Measurements from ENCODE around the gene CDH23.

Gene CDH23

GRCh38 chr10:71665456-71665855 is 268.7 kb downstream of the CDH23 start:
- H3K4me3 ChIP-seq (ENCODE audit: low read depth in 1 of 2, low read length in 2 of 2), result no peak overlapping the region
- no peaks in the 10 kb centered on the region for H3K27me3 ChIP-seq (ENCODE audit: control insufficient read depth in 1 of 2, insufficient read depth in 2 of 2, low read length in 2 of 2)
- H3K9me3 ChIP-seq (ENCODE audit: control insufficient read depth in 1 of 2, low read length in 2 of 2), result no peaks in the 10 kb centered on the region
- H3K4me1 ChIP-seq (ENCODE audit: control insufficient read depth in 1 of 2, insufficient read depth in 2 of 2, low read length in 2 of 2), result peaks cover 9 to 18% of the 10 kb centered on the region in 2 donors
- no peaks in the 10 kb centered on the region for H3K36me3 ChIP-seq (ENCODE audit: control insufficient read depth in 1 of 2, insufficient read depth in 2 of 2, low read length in 2 of 2)
- H3K27ac ChIP-seq (ENCODE audit: low read depth, low read length), result no peak overlapping the region
- H3K9ac ChIP-seq (ENCODE audit: low read depth in 1 of 2, low read length in 2 of 2), result no peak overlapping the region

GRCh38 chr10:71666639-71667386 is 270.1 kb downstream of the CDH23 start:
- Histone ChIP-seq H3K27me3 (ENCODE audit: control insufficient read depth in 1 of 2, insufficient read depth in 2 of 2, low read length in 2 of 2) (no peaks in the 10 kb centered on the region), H3K27ac (ENCODE audit: low read depth, low read length) (no peak overlapping the region)

GRCh38 chr10:71667387-71667752 is 270.6 kb downstream of the CDH23 start:
- Histone ChIP-seq H3K4me1 (ENCODE audit: control insufficient read depth in 1 of 2, insufficient read depth in 2 of 2, low read length in 2 of 2) (peaks cover 7 to 10% of the 10 kb centered on the region in 2 donors), H3K27me3 (ENCODE audit: control insufficient read depth in 1 of 2, insufficient read depth in 2 of 2, low read length in 2 of 2) (no peaks in the 10 kb centered on the region), H3K9me3 (ENCODE audit: control insufficient read depth in 1 of 2, low read length in 2 of 2) (no peaks in the 10 kb centered on the region), H3K27ac (ENCODE audit: low read depth, low read length) (no peak overlapping the region), H3K36me3 (ENCODE audit: control insufficient read depth in 1 of 2, insufficient read depth in 2 of 2, low read length in 2 of 2) (no peaks in the 10 kb centered on the region), H3K4me3 (ENCODE audit: low read depth in 1 of 2, low read length in 2 of 2) (no peak overlapping the region), H3K9ac (ENCODE audit: low read depth in 1 of 2, low read length in 2 of 2) (no peak overlapping the region)

More at GRCh38 chr10:71666639-71667386, 270.1 kb downstream of the CDH23 start:
- Histone ChIP-seq H3K4me3 (ENCODE audit: low read depth in 1 of 2, low read length in 2 of 2) (no peak overlapping the region), H3K4me1 (ENCODE audit: control insufficient read depth in 1 of 2, insufficient read depth in 2 of 2, low read length in 2 of 2) (peaks cover 9 to 15% of the 10 kb centered on the region in 2 donors), H3K9ac (ENCODE audit: low read depth in 1 of 2, low read length in 2 of 2) (no peak overlapping the region), H3K36me3 (ENCODE audit: control insufficient read depth in 1 of 2, insufficient read depth in 2 of 2, low read length in 2 of 2) (no peaks in the 10 kb centered on the region), H3K9me3 (ENCODE audit: control insufficient read depth in 1 of 2, low read length in 2 of 2) (no peaks in the 10 kb centered on the region)

GRCh38 chr10:71671994-71672946 is 275.6 kb downstream of the CDH23 start:
- Histone ChIP-seq H3K27ac (ENCODE audit: low read depth, low read length) (no peak overlapping the region), H3K27me3 (ENCODE audit: control insufficient read depth in 1 of 2, insufficient read depth in 2 of 2, low read length in 2 of 2) (no peaks in the 10 kb centered on the region), H3K4me1 (ENCODE audit: control insufficient read depth in 1 of 2, insufficient read depth in 2 of 2, low read length in 2 of 2) (peaks cover 0 to 4% of the 10 kb centered on the region in 2 donors), H3K9ac (ENCODE audit: low read depth in 1 of 2, low read length in 2 of 2) (no peak overlapping the region), H3K9me3 (ENCODE audit: control insufficient read depth in 1 of 2, low read length in 2 of 2) (no peaks in the 10 kb centered on the region), H3K4me3 (ENCODE audit: low read depth in 1 of 2, low read length in 2 of 2) (no peak overlapping the region), H3K36me3 (ENCODE audit: control insufficient read depth in 1 of 2, insufficient read depth in 2 of 2, low read length in 2 of 2) (no peaks in the 10 kb centered on the region)

GRCh38 chr10:71675295-71675970 is 278.7 kb downstream of the CDH23 start:
- Histone ChIP-seq H3K9ac (ENCODE audit: low read depth in 1 of 2, low read length in 2 of 2) (no peak overlapping the region), H3K27me3 (ENCODE audit: control insufficient read depth in 1 of 2, insufficient read depth in 2 of 2, low read length in 2 of 2) (no peaks in the 10 kb centered on the region), H3K4me3 (ENCODE audit: low read depth in 1 of 2, low read length in 2 of 2) (no peak overlapping the region), H3K4me1 (ENCODE audit: control insufficient read depth in 1 of 2, insufficient read depth in 2 of 2, low read length in 2 of 2) (peaks cover 0 to 4% of the 10 kb centered on the region in 2 donors), H3K9me3 (ENCODE audit: control insufficient read depth in 1 of 2, low read length in 2 of 2) (no peaks in the 10 kb centered on the region), H3K27ac (ENCODE audit: low read depth, low read length) (no peak overlapping the region), H3K36me3 (ENCODE audit: control insufficient read depth in 1 of 2, insufficient read depth in 2 of 2, low read length in 2 of 2) (no peaks in the 10 kb centered on the region)

- Histone ChIP-seq H3K27me3 (ENCODE audit: control insufficient read depth in 1 of 2, insufficient read depth in 2 of 2, low read length in 2 of 2) (no peaks in the 10 kb centered on the region), H3K4me3 (ENCODE audit: low read depth in 1 of 2, low read length in 2 of 2) (no peak overlapping the region), H3K27ac (ENCODE audit: low read depth, low read length) (no peak overlapping the region), H3K9me3 (ENCODE audit: control insufficient read depth in 1 of 2, low read length in 2 of 2) (no peaks in the 10 kb centered on the region), H3K36me3 (ENCODE audit: control insufficient read depth in 1 of 2, insufficient read depth in 2 of 2, low read length in 2 of 2) (no peaks in the 10 kb centered on the region), H3K9ac (ENCODE audit: low read depth in 1 of 2, low read length in 2 of 2) (no peak overlapping the region), H3K4me1 (ENCODE audit: control insufficient read depth in 1 of 2, insufficient read depth in 2 of 2, low read length in 2 of 2) (peaks cover 0 to 4% of the 10 kb centered on the region in 2 donors)
These were observed 280.5 kb downstream of the CDH23 start for GRCh38 chr10:71677261-71677660.

- Histone ChIP-seq H3K4me1 (ENCODE audit: control insufficient read depth in 1 of 2, insufficient read depth in 2 of 2, low read length in 2 of 2) (no peaks in the 10 kb centered on the region), H3K9ac (ENCODE audit: low read depth in 1 of 2, low read length in 2 of 2) (no peak overlapping the region), H3K27ac (ENCODE audit: low read depth, low read length) (no peak overlapping the region), H3K36me3 (ENCODE audit: control insufficient read depth in 1 of 2, insufficient read depth in 2 of 2, low read length in 2 of 2) (no peaks in the 10 kb centered on the region), H3K27me3 (ENCODE audit: control insufficient read depth in 1 of 2, insufficient read depth in 2 of 2, low read length in 2 of 2) (no peaks in the 10 kb centered on the region), H3K9me3 (ENCODE audit: control insufficient read depth in 1 of 2, low read length in 2 of 2) (no peaks in the 10 kb centered on the region), H3K4me3 (ENCODE audit: low read depth in 1 of 2, low read length in 2 of 2) (no peak overlapping the region)
These were observed 281.5 kb downstream of the CDH23 start for GRCh38 chr10:71678057-71678805.

- H3K27ac ChIP-seq (ENCODE audit: low read depth, low read length), result no peak overlapping the region
- H3K9ac ChIP-seq (ENCODE audit: low read depth in 1 of 2, low read length in 2 of 2), result no peak overlapping the region
- H3K4me1 ChIP-seq (ENCODE audit: control insufficient read depth in 1 of 2, insufficient read depth in 2 of 2, low read length in 2 of 2), result peaks cover 4% of the 10 kb centered on the region in 2 donors
- no peak overlapping the region for H3K4me3 ChIP-seq (ENCODE audit: low read depth in 1 of 2, low read length in 2 of 2)
- H3K36me3 ChIP-seq (ENCODE audit: control insufficient read depth in 1 of 2, insufficient read depth in 2 of 2, low read length in 2 of 2), result no peaks in the 10 kb centered on the region
- H3K27me3 ChIP-seq (ENCODE audit: control insufficient read depth in 1 of 2, insufficient read depth in 2 of 2, low read length in 2 of 2), result no peaks in the 10 kb centered on the region
- no peaks in the 10 kb centered on the region for H3K9me3 ChIP-seq (ENCODE audit: control insufficient read depth in 1 of 2, low read length in 2 of 2)
These were observed 282.7 kb downstream of the CDH23 start for GRCh38 chr10:71679425-71679824.

GRCh38 chr10:71681977-71682376 is 285.3 kb downstream of the CDH23 start:
- peaks cover 10 to 11% of the 10 kb centered on the region in 2 donors for H3K4me1 ChIP-seq (ENCODE audit: control insufficient read depth in 1 of 2, insufficient read depth in 2 of 2, low read length in 2 of 2)

More at GRCh38 chr10:71681977-71682376, 285.3 kb downstream of the CDH23 start:
- no peaks in the 10 kb centered on the region for H3K36me3 ChIP-seq (ENCODE audit: control insufficient read depth in 1 of 2, insufficient read depth in 2 of 2, low read length in 2 of 2)
- no peaks in the 10 kb centered on the region for H3K27me3 ChIP-seq (ENCODE audit: control insufficient read depth in 1 of 2, insufficient read depth in 2 of 2, low read length in 2 of 2)
- H3K4me3 ChIP-seq (ENCODE audit: low read depth in 1 of 2, low read length in 2 of 2), result no peak overlapping the region
- H3K9me3 ChIP-seq (ENCODE audit: control insufficient read depth in 1 of 2, low read length in 2 of 2), result no peaks in the 10 kb centered on the region
- H3K27ac ChIP-seq (ENCODE audit: low read depth, low read length), result no peak overlapping the region
- no peak overlapping the region for H3K9ac ChIP-seq (ENCODE audit: low read depth in 1 of 2, low read length in 2 of 2)
